Right cardiac atrium (tissue), 5 donors: ENCODE data around the gene DND1. TPM values are rescaled to one million over a fixed set of nuclear protein-coding genes. Genes with fewer than 3 reads are reported as not detected.

Experiments used
- ATAC-seq, 2 donors: fragments of 200-7000 bp; cut with Tn5 transposase; one replicate each; pipeline versions ENCODE4 v1.8.0 to v1.9.1; 2020; ENCODE audit warnings: moderate library complexity in 2 of 2, mild to moderate bottlenecking in 1 of 2
- DNase-seq, 3 donors: peaks; one replicate each; pipeline ENCODE4 v3.0.0-alpha.2; 2020
- H3K27ac ChIP-seq: one replicate; pipeline ENCODE4 v1.5.1; 2013; ENCODE audit warnings: mild to moderate bottlenecking, low read length, control low read depth, moderate library complexity
- H3K27me3 ChIP-seq: one replicate; pipeline ENCODE4 v1.6.1; 2013; ENCODE audit not compliant: control insufficient read depth, insufficient read depth
- H3K4me1 ChIP-seq: one replicate; pipeline ENCODE4 v1.6.1; 2013; ENCODE audit warnings: low read length; ENCODE audit not compliant: control insufficient read depth, insufficient read depth
- H3K4me3 ChIP-seq: one replicate; pipeline ENCODE4 v1.5.1; 2013; ENCODE audit warnings: low read length, control low read depth
- H3K9me3 ChIP-seq: one replicate; pipeline ENCODE4 v1.6.1; 2013; ENCODE audit warnings: low read length; ENCODE audit not compliant: control insufficient read depth
- WGBS: extraction: QIAGEN DNeasy Blood & Tissue Kit; methylation state at CpG from one replicate; pipeline ENCODE4 v1.1.7; 2013; 5-methylcytosine and 5-hydroxymethylcytosine counted together
- intact Hi-C, 4 donors: fragments of 100-400 bp; cut with DNase I; formaldehyde crosslinking; loops; one replicate each; pipeline versions ENCODE4 v1.11.0 to v1.14.0; 2022 to 2023
- polyA plus RNA-seq: library from polyadenylated mRNA; stranded (reverse); fragments of 200-250 nt; gene quantifications from one replicate; pipeline ENCODE4 v1.2.3, GENCODE V29; 2013
- total RNA-seq, 4 donors: library from RNA; stranded (reverse); fragmentation: NEBNext Ultra II Directional; extraction: Animal tissue kit (Norgen Biotek cat#: 25700); gene quantifications; one replicate each; pipeline ENCODE4 v1.2.1, GENCODE V29; 2021
- donor health status: healthy with polysubstance abuse.
- donor health status: DM: no; HTN: yes; CAD: no.
- donor health status: DM: no; HTN: no; CAD: no.
- donor health status: DM: no; HTN: yes; CAD: no; lungs with severe emphysema.
- donor health status: DM: yes; HTN: yes; CAD: no.

The DND1 gene
- total and polyA plus RNA-seq, 5 donors: 0.23 to 0.58 (median 0.48) TPM; not detected in 1

DNA sequence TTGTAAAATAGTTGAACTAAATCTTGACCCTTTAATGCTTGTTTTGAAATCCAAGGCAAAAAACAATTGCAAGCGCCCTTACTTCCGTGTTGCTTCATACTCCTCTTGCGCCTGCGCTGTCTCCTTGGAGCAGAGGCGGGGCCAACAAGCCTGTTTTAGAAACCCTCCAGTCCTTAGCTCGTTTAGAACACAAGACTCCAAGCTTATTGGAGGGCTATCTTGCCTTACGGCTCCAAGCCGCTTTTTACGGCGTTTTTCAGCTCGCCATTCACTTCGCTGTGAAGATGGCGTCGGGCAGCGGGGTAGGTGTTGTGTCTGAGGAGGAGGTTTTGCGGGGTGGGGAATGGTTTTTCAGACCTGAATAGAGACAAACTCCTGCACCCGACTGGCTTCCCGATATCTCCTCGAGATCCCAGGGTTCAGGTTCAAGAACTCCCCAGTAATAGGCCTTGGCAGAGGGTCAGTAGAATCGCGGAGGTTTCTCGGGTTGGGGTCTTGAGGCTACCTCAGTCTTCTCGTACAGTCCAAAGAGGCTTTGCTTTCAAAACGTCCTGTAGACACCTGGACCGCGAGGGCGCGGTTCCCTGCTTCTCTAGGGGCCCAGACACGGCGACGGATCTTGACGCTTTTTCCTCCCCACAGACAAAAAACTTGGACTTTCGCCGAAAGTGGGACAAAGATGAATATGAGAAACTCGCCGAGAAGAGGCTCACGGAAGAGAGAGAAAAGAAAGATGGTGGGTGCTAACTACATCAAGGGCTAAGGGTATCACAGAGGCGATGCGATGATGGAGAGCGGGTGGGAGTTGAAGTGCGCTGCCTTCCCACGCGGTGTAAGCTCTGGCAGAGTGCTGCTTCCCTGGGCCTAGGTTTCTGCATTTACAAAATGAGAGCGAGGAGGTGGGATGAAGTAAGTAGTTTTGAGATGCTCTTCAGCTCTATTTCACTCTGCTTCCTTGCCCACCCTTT, 27.1 kb upstream of the DND1 start, which contains the start of gene ZMAT2:
Gene ZMAT2, plus strand, starts transcription at position 271 of the 968 bp plus-strand sequence. Its CDS starts 14 bp downstream, at position 285.
- WGBS: 2% methylated on average over 44 of the region's 44 CpGs
- no peaks in the 10 kb centered on the region for H3K27me3 ChIP-seq
- ATAC-seq (peak; percentile 98 to 99), DNase-seq (peak; percentile 95 to 98 (median 96))
- H3K9me3 ChIP-seq: no peaks in the 10 kb centered on the region
- intact Hi-C loops: no loop called here
- no peaks in the 10 kb centered on the region for H3K4me1 ChIP-seq
- peak within 1 kb of the TSS; percentile 94 for H3K4me3 ChIP-seq
- peak within 1 kb of the TSS; percentile 63 for H3K27ac ChIP-seq

DNA sequence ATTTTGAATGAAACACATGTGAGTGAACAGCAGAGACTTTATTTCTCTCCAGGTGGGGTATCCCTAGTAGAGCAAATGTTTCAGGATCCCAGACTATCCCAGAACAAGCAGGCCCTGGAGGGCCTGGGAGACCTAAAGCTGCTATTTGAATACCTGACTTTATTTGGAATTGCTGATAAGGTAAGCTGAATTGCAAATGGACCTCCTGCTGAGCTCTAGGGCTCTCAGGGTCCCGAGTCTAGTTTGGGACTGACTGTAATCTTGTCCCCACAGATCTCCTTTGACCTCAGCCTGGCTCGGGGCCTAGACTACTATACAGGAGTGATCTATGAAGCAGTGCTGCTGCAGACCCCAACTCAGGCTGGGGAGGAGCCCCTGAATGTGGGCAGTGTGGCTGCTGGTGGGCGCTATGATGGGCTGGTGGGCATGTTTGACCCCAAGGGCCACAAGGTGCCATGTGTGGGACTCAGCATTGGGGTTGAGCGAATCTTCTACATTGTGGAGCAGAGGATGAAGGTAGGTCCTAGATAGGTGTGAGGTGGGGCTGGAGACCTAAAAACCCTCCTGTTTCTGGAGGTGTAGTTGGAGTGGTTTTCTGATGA, 23.6 kb upstream of the DND1 start:
- intact Hi-C loops: no loop called here
- DNase-seq (no peak), ATAC-seq (no peak)
- WGBS: 82% methylated on average over 4 of the region's 4 CpGs
- Histone ChIP-seq H3K27ac (no peak overlapping the region), H3K9me3 (no peaks in the 10 kb centered on the region), H3K4me1 (no peaks in the 10 kb centered on the region), H3K27me3 (no peaks in the 10 kb centered on the region), H3K4me3 (no peak overlapping the region)

DNA sequence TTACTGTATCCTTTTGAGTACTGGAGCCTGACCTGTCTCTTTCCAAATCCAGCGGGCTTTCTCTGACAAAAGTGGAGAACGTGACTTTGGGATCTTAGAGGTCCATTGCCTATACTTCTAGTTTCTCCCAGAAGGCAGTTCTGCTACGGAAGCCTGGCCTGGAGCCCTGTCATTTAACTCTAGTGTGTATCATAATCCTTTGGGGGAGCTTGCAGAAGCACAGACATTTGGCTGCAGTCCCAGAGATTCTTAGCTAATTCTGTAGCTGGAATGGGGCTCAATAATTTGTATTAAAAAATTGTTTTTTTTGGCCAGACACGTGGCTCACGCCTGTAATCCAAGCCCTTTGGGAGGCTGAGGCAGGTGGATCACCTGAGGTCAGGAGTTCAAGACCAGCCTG, 20.9 kb upstream of the DND1 start:
- Histone ChIP-seq H3K27me3 (no peaks in the 10 kb centered on the region), H3K27ac (no peak overlapping the region), H3K4me3 (no peak overlapping the region), H3K9me3 (no peaks in the 10 kb centered on the region), H3K4me1 (no peaks in the 10 kb centered on the region)
- intact Hi-C loops: no loop called here
- ATAC-seq (no peak), DNase-seq (no peak)
- 54% methylated on average over 5 of the region's 5 CpGs for WGBS

DNA sequence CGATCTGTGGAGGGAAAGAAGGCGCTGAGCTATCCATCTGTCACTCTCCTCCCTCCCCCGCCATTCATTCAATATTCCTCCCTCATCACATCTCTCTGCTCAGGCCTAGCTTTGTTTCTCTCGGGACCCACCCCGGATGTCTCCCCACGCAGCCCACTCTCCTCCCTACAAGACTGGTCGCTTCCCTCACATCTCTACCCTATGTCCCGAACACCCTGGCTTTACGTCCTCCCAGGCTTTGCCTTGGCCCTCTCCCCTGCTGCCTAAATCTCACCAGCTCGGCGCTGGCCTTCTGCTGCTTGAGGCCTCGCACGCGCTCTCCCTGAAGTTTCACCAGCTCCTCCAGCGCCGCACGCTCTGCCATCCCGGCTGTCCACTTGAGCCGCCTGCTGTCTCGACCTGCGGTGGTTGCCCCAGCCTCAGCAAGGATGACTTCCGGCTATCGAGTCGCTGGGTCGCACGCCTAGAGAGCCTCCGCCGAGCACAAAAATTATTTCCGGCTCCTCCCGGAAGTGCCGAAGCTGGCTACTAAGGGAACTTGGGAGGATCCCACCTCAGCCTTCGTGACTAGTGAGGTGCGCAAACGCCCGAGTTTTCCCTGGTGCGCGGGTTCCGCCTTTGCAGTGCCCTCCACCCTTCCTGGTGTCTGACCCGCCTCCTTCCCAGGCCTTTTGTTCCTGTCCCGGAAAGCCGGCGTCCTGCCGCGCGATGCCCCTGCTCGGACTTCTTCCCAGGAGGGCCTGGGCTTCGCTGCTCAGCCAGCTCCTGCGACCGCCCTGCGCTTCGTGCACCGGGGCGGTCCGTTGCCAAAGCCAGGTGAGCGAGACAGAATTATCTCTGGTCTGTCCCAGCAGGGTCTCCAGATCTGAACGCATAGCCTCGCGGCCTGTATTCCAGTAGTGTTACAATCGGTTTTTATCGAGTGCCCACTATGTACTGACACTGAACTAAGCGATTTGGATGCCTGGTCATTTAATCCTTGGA, 17.9 kb upstream of the DND1 start, which contains the start of the genes HARS1 and HARS2:
Gene HARS1, minus strand, starts transcription at position 430 of the 984 bp plus-strand sequence. Its CDS starts 66 bp downstream, at position 364.
Gene HARS2, plus strand, starts transcription at position 515 of the 984 bp plus-strand sequence. Its CDS starts 194 bp downstream, at position 709.
- no peaks in the 10 kb centered on the region for H3K4me1 ChIP-seq
- intact Hi-C loops: no loop called here
- peak within 1 kb of the TSS; percentile 96 for H3K4me3 ChIP-seq
- H3K27me3 ChIP-seq: no peaks in the 10 kb centered on the region
- WGBS: under 1% methylated on average over 61 of the region's 61 CpGs
- H3K27ac ChIP-seq: peak within 1 kb of the TSS; percentile 96
- DNase-seq (peak; percentile 92 to 95 (median 94)), ATAC-seq (peak; percentile 98)
- no peaks in the 10 kb centered on the region for H3K9me3 ChIP-seq

DNA sequence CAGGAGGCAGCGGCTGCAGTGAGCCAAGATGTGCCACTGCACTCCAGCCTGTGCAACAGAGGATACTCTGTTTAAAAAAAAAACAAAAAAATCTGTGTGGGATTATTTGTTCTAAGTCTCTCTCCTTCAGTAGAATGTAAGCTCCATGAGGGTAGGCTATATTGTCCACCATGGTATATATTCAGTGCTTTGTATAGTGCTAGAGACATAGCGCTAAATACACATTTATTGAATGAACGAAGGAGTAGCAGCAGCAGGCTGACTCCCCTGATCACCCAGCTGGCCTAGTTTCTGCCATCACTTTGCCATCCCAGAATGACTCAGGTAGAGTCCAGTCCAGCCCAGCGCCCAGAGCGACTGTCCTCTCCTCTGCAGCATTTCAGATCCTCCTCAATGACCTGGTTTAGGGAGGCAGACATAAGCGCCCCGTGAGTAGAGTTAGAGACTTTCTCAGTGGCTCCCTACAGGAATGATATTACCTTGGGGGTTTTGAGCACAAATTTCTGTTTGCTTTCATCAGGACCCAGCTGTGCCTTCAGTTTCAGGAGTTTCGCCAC, 17.1 kb upstream of the DND1 start:
- H3K27me3 ChIP-seq: no peaks in the 10 kb centered on the region
- peak overlapping the region; percentile 96 for H3K4me3 ChIP-seq
- H3K4me1 ChIP-seq: no peaks in the 10 kb centered on the region
- H3K27ac ChIP-seq: peak overlapping the region; percentile 91
- WGBS: 54% methylated on average over 8 of the region's 8 CpGs
- intact Hi-C loops: no loop called here
- H3K9me3 ChIP-seq: no peaks in the 10 kb centered on the region
- ATAC-seq: no peak
- no peak for DNase-seq

DNA sequence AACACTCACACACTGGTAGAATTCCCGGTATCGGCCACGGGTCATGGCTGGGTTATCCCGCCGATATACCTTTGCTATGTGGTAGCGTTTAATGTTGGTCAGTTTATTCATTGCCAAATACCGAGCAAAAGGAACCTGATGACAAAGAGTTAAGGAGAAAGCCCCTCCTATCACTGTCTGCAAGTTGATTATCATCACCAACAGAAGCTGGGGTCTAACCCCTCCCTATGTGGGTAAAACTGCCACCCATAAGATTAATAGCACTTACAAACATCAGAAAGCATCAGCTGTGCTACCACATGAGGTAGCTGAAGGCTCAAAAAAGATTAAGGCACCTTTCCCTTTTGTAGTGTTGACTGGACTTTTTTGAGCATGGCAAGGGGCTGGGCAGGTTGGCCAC, 5.6 kb upstream of the DND1 start:
- intact Hi-C loops: no loop called here
- H3K27ac ChIP-seq: no peak overlapping the region
- H3K4me1 ChIP-seq: no peaks in the 10 kb centered on the region
- H3K27me3 ChIP-seq: no peaks in the 10 kb centered on the region
- DNase-seq (no peak), ATAC-seq (no peak)
- no peak overlapping the region for H3K4me3 ChIP-seq
- H3K9me3 ChIP-seq: no peaks in the 10 kb centered on the region
- WGBS: 97% methylated on average over 7 of the region's 7 CpGs

DNA sequence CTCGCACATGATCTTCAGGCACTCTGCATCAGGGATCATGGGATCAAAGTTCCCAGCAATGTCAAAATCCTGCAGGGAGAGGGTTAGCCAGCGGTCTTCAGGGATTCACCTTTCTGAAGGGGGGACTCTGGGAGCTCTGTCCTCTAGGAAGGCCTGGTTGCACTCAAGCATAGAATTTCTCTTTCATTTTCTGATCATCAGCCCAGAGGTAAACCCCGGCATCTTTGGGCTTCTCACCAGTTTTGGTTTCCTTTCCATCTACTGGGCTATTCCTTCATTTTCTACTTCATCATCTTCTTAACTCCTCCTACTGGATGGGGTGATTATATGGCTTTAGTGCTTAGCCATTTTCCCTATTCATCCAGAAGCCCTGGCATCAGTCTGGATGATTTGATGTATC, 4.6 kb upstream of the DND1 start:
- WGBS: 99% methylated on average over 3 of the region's 3 CpGs
- Histone ChIP-seq H3K4me3 (no peak overlapping the region), H3K9me3 (no peaks in the 10 kb centered on the region), H3K4me1 (no peaks in the 10 kb centered on the region), H3K27me3 (no peaks in the 10 kb centered on the region), H3K27ac (no peak overlapping the region)
- ATAC-seq (no peak), DNase-seq (no peak)
- intact Hi-C loops: no loop called here

DNA sequence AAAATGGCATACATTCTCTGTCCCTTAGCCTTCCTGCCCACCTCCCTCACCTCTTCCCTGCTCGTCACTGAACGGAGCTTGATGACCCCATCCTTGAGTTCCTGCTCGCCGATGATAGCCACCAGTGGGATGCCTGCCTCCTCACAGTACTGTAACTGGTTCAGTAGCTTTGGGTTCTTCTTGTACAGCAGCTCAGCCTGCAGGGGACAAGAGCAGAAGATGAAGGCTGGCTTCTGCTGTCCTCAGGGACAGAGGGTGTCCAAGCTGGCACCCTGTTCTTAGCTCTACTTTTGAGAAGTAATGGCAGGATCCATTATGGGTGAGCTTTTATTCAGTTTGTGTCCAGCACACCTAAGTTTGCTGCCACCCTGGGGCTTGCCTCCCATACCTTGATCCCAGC, 1.3 kb upstream of the DND1 start:
- no peak for ATAC-seq
- intact Hi-C loops: no loop called here
- H3K4me3 ChIP-seq: no peak overlapping the region
- no peaks in the 10 kb centered on the region for H3K9me3 ChIP-seq
- H3K4me1 ChIP-seq: no peaks in the 10 kb centered on the region
- DNase-seq: no peak
- H3K27ac ChIP-seq: no peak overlapping the region
- no peaks in the 10 kb centered on the region for H3K27me3 ChIP-seq
- 96% methylated on average over 4 of the region's 4 CpGs for WGBS

DNA sequence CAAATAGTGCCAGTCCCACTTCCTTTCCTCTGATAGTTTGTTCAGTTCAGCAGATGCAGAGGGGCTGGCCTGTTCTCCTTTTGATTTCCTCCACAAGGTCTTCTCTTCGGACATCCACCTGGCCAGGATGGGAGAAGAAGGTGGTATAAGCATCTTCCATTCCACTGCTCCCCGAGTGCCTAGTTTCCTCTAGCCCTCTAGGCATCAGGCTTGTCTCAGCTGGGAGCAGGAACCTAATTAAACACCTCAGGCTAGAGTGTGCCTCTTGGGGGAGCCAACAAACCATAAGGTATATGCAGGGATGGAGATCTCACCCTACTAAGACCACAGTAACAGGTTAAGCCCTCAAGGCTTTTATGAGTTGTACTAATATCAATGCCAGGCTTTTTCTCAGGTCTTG, 835 bp upstream of the DND1 start:
- ATAC-seq (no peak), DNase-seq (no peak)
- no peaks in the 10 kb centered on the region for H3K27me3 ChIP-seq

DNA sequence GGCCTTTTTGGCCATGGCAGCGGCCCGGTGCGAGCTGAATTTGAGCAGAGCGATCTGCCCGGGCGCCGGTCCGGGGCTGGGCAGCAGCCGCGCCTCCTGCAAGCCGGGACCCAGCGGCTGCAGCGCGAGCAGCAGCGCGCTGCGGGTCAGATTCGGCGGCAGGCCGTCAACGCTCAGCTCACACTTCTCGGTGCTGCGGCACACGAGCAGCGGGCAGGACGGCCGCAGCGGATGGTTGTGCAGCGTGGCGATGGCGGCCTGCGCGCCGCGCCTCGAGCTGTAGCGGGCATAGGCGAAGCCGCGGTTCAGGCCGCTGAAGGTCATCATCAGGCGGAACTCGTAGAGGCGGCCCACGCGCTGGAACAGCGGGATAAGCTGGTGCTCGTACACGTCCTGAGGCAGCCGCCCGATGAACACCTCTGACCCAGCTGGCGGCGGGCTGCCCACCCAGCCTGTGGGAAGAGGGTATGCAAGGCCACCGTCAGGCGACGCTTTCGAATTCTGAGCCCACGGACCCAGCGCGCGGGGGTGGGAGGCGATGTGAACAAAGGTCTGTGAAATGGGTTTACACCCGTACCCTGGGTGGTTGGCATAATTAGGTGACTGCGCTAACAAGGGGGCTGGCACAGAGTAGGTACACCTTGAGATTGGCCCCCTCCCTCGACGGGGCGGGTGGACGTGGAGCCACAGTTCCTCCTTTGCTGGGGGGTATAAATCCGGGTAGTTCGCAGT, 755 bp downstream of the DND1 start:
- intact Hi-C loops: no loop called here
- DNase-seq (peak; percentile 59 to 78 (median 74)), ATAC-seq (peak; percentile 22 to 59)
- Histone ChIP-seq H3K27ac (no peak overlapping the region), H3K4me1 (no peaks in the 10 kb centered on the region), H3K4me3 (no peak overlapping the region), H3K9me3 (no peaks in the 10 kb centered on the region), H3K27me3 (no peaks in the 10 kb centered on the region)
- 44% methylated on average over 70 of the region's 70 CpGs for WGBS

More for the DNA sequence above, 835 bp upstream of the DND1 start:
- WGBS: 86% methylated on average over 2 of the region's 2 CpGs
- Histone ChIP-seq H3K4me1 (no peaks in the 10 kb centered on the region), H3K27ac (no peak overlapping the region), H3K9me3 (no peaks in the 10 kb centered on the region), H3K4me3 (no peak overlapping the region)
- intact Hi-C loops: no loop called here
